H9 (cell line): ENCODE results near the gene HOXC10. TPM values are rescaled to one million over a fixed set of nuclear protein-coding genes. Genes with fewer than 3 reads are reported as not detected.
A peak's percentile ranks its signal among the peaks of the same experiment; 100 is the strongest.

ENCODE experiments used
- DNase-seq: peaks from one replicate; pipeline ENCODE4 v3.0.0-alpha.2; 2017
- H2AFZ ChIP-seq: one replicate; pipeline ENCODE4 v1.6.1; 2013; ENCODE audit warnings: mild to moderate bottlenecking, low read length, control low read depth, moderate library complexity
- H2AK5ac ChIP-seq: 2 replicates; pipeline ENCODE4 v1.6.1; 2013; ENCODE audit warnings: low read length, control low read depth, mixed read lengths; ENCODE audit not compliant: insufficient read length
- H2BK120ac ChIP-seq: one replicate; pipeline ENCODE4 v1.6.1; 2013; ENCODE audit warnings: low read depth, mild to moderate bottlenecking, low read length, control low read depth, inconsistent platforms; ENCODE audit not compliant: poor library complexity, severe bottlenecking
- H2BK12ac ChIP-seq: 2 replicates; pipeline ENCODE4 v1.6.1; 2013; ENCODE audit warnings: low read length, control low read depth, mixed read lengths, low read depth; ENCODE audit not compliant: insufficient read length
- H2BK15ac ChIP-seq: 2 replicates; pipeline ENCODE4 v1.6.1; 2013; ENCODE audit warnings: low read depth, low read length, control low read depth
- H2BK20ac ChIP-seq: one replicate; pipeline ENCODE4 v1.6.1; 2013; ENCODE audit warnings: low read depth, mild to moderate bottlenecking, low read length, control low read depth, inconsistent platforms; ENCODE audit not compliant: poor library complexity, severe bottlenecking
- H2BK5ac ChIP-seq: 2 replicates; pipeline ENCODE4 v1.6.1; 2013; ENCODE audit warnings: low read length, control low read depth, mixed read lengths; ENCODE audit not compliant: insufficient read length
- H3K14ac ChIP-seq: 2 replicates; pipeline ENCODE4 v1.6.1; 2013; ENCODE audit warnings: low read length, control low read depth; ENCODE audit not compliant: insufficient read depth
- H3K18ac ChIP-seq: 2 replicates; pipeline ENCODE4 v1.6.1; 2013; ENCODE audit warnings: low read depth, mild to moderate bottlenecking, mixed read lengths, low read length, control low read depth; ENCODE audit not compliant: insufficient read length
- H3K23ac ChIP-seq: 2 replicates; pipeline ENCODE4 v1.6.1; 2013; ENCODE audit warnings: low read length, control low read depth, mixed read lengths, low read depth; ENCODE audit not compliant: insufficient read length
- H3K23me2 ChIP-seq: 2 replicates; pipeline ENCODE4 v1.6.1; 2013; ENCODE audit warnings: low read depth, mild to moderate bottlenecking, mixed read lengths, low read length, control low read depth; ENCODE audit not compliant: insufficient read length, poor library complexity, severe bottlenecking
- H3K27ac ChIP-seq: 2 replicates; pipeline ENCODE4 v1.5.1; 2013; ENCODE audit warnings: low read length, control low read depth, mixed read lengths, low read depth; ENCODE audit not compliant: insufficient read length
- H3K27me3 ChIP-seq: 2 replicates; pipeline ENCODE4 v1.6.1; 2013; ENCODE audit warnings: low read length, control low read depth, inconsistent platforms; ENCODE audit not compliant: insufficient read depth
- H3K4ac ChIP-seq: 2 replicates; pipeline ENCODE4 v1.6.1; 2013; ENCODE audit warnings: low read depth, mild to moderate bottlenecking, control low read depth, inconsistent platforms, low read length, moderate library complexity
- H3K4me1 ChIP-seq: 2 replicates; pipeline ENCODE4 v1.6.1; 2013; ENCODE audit warnings: low read length, control low read depth, inconsistent platforms; ENCODE audit not compliant: insufficient read depth
- H3K4me2 ChIP-seq: 2 replicates; pipeline ENCODE4 v1.6.1; 2013; ENCODE audit warnings: low read length, control low read depth, mixed read lengths; ENCODE audit not compliant: insufficient read length, insufficient read depth
- H3K56ac ChIP-seq: 2 replicates; pipeline ENCODE4 v1.6.1; 2013; ENCODE audit warnings: low read depth, mild to moderate bottlenecking, mixed read lengths, low read length, control low read depth; ENCODE audit not compliant: insufficient read length
- H3K79me1 ChIP-seq: 2 replicates; pipeline ENCODE4 v1.6.1; 2013; ENCODE audit warnings: low read depth, mild to moderate bottlenecking, moderate library complexity, low read length, control low read depth, inconsistent platforms; ENCODE audit not compliant: insufficient read depth, poor library complexity, severe bottlenecking
- H3K79me2 ChIP-seq: 2 replicates; pipeline ENCODE4 v1.6.1; 2013; ENCODE audit warnings: low read length, control low read depth, inconsistent platforms; ENCODE audit not compliant: insufficient read depth
- H3K9ac ChIP-seq: 2 replicates; pipeline ENCODE4 v1.6.1; 2013; ENCODE audit warnings: low read length, control low read depth, mixed read lengths; ENCODE audit not compliant: insufficient read length; ENCODE audit errors: extremely low read depth
- H3K9me3 ChIP-seq: one replicate; pipeline ENCODE4 v1.6.1; 2013; ENCODE audit warnings: low read depth, low read length, inconsistent platforms; ENCODE audit not compliant: control insufficient read depth
- H3T11ph ChIP-seq: one replicate; pipeline ENCODE4 v1.6.1; 2013; ENCODE audit warnings: mild to moderate bottlenecking, low read length, control low read depth, inconsistent platforms
- H4K20me1 ChIP-seq: one replicate; pipeline ENCODE4 v1.6.1; 2013; ENCODE audit not compliant: control insufficient read depth, insufficient read length, insufficient read depth
- H4K5ac ChIP-seq: 2 replicates; pipeline ENCODE4 v1.6.1; 2013; ENCODE audit warnings: low read depth, mild to moderate bottlenecking, mixed read lengths, low read length, control low read depth; ENCODE audit not compliant: insufficient read length
- H4K8ac ChIP-seq: replicated peaks from 2 replicates; pipeline ENCODE4 v1.6.1; 2013; ENCODE audit warnings: low read length, control low read depth, mixed read lengths, low read depth; ENCODE audit not compliant: insufficient read length
- H4K91ac ChIP-seq: 2 replicates; pipeline ENCODE4 v1.6.1; 2013; ENCODE audit warnings: low read depth, mild to moderate bottlenecking, moderate library complexity, mixed read lengths, low read length, control low read depth; ENCODE audit not compliant: insufficient read length
- H3K27ac Mint-ChIP-seq, 3 experiments: 2 replicates in 2 of 3; 3 replicates in 1 of 3; pipeline ENCODE4 v1.8.0; 2020 to 2021; ENCODE audit warnings: mixed read lengths in 3 of 3, mild to moderate bottlenecking in 1 of 3, moderate library complexity in 1 of 3
- H3K27me3 Mint-ChIP-seq: 2 replicates; pipeline ENCODE4 v1.8.0; 2021; ENCODE audit warnings: low read depth, mild to moderate bottlenecking, moderate library complexity, mixed read lengths
- H3K36me3 Mint-ChIP-seq, 3 experiments: 2 replicates in 2 of 3; 3 replicates in 1 of 3; pipeline ENCODE4 v1.8.0; 2020 to 2021; ENCODE audit warnings: low read depth in 3 of 3, mixed read lengths in 3 of 3; ENCODE audit not compliant: insufficient read depth in 1 of 3
- H3K4me1 Mint-ChIP-seq, 2 experiments: 2 replicates each; pipeline ENCODE4 v1.8.0; 2020; ENCODE audit warnings: mixed read lengths in 2 of 2
- H3K4me3 Mint-ChIP-seq, 2 experiments: 2 replicates in 1 of 2; 3 replicates in 1 of 2; pipeline ENCODE4 v1.8.0; 2020 to 2021; ENCODE audit warnings: mild to moderate bottlenecking in 2 of 2, mixed read lengths in 2 of 2, moderate library complexity in 1 of 2
- H3K9me3 Mint-ChIP-seq, 2 experiments: 2 replicates in 1 of 2; 3 replicates in 1 of 2; pipeline ENCODE4 v1.8.0; 2020; ENCODE audit warnings: mild to moderate bottlenecking in 2 of 2, mixed read lengths in 2 of 2, moderate library complexity in 1 of 2
- CTCF ChIP-seq: fragments of 200-600 bp; sonication (generic); conservative IDR thresholded peaks from 3 replicates; pipeline ENCODE4 v1.8.0; 2021; ENCODE audit warnings: antibody characterized with exemption, mild to moderate bottlenecking
- WGBS: extraction: QIAGEN DNeasy Blood & Tissue Kit; methylation state at CpG from one replicate; pipeline ENCODE4 v1.1.7; 2013; ENCODE audit warnings: missing lambda C conversion rate, low lambda C conversion rate, mixed read lengths; ENCODE audit not compliant: insufficient read length; ENCODE audit errors: extremely low coverage; 5-methylcytosine and 5-hydroxymethylcytosine counted together
- total RNA-seq: library from RNA; stranded (reverse); gene quantifications from 2 replicates; pipeline ENCODE4 v1.2.1, GENCODE V29; 2021

Gene HOXC10
- total RNA-seq, 1 experiment from 2014 or later: not detected

GRCh38 chr12:54035568-54036264 is 50.8 kb downstream of the HOXC10 start:
- Histone ChIP-seq H3K9me3 (no peaks in the 10 kb centered on the region), H3K14ac (no peak overlapping the region), H2BK20ac (no peak overlapping the region), H3K18ac (no peak overlapping the region), H3K27me3 (peaks cover 99% of the 10 kb centered on the region), H3K4me2 (no peak overlapping the region), H2BK12ac (no peak overlapping the region), H2BK5ac (no peak overlapping the region), H3K4ac (no peak overlapping the region), H3K56ac (no peak overlapping the region), H3K9ac (no peak overlapping the region), H3K27ac (no peak overlapping the region), H4K8ac (no peak overlapping the region), H2AK5ac (no peak overlapping the region), H3K4me1 (no peaks in the 10 kb centered on the region), H2BK15ac (no peak overlapping the region), H2BK120ac (no peak overlapping the region), H3K23me2 (no peaks in the 10 kb centered on the region), H4K5ac (no peak overlapping the region), H2AFZ (no peak overlapping the region), H3K23ac (no peak overlapping the region), H4K91ac (no peak overlapping the region), H3T11ph (no peak overlapping the region), H4K20me1 (no peaks in the 10 kb centered on the region), H3K79me1 (no peaks in the 10 kb centered on the region), H3K79me2 (no peaks in the 10 kb centered on the region)
- Mint-ChIP-seq H3K4me3 (0 out of 5 replicates have a peak overlapping the region, but pooled peaks of 1 of the 2 experiments have one; percentile 12), H3K27me3 (peaks cover 99% of the 10 kb centered on the region), H3K9me3 (peaks cover 7 to 11% of the 10 kb centered on the region in 2 experiments; a peak in 3 of 5 replicates), H3K27ac (no peak overlapping the region), H3K4me1 (peaks cover 7 to 19% of the 10 kb centered on the region in 2 experiments), H3K36me3 (peaks cover 0 to 6% (median 0%) of the 10 kb centered on the region in 3 experiments; a peak in 2 of 7 replicates)
- WGBS: no CpG with 5 or more reads among the region's 6 CpGs
- no peak for TF ChIP-seq CTCF
- no peak for DNase-seq
